BLaER1 (cell line): ENCODE results near the gene PUS3.
A peak's percentile ranks its signal among the peaks of the same experiment; 100 is the strongest.

ENCODE experiments used
- H3K27ac ChIP-seq: shearing (Covaris generic); formaldehyde crosslinking; 2 replicates; pipeline ENCODE4 v1.8.1; 2022
- H3K27me3 ChIP-seq: shearing (Covaris generic); formaldehyde crosslinking; 2 replicates; pipeline ENCODE4 v1.8.1; 2022
- H3K36me3 ChIP-seq: shearing (Covaris generic); formaldehyde crosslinking; 2 replicates; pipeline ENCODE4 v1.8.1; 2022
- H3K4me1 ChIP-seq: shearing (Covaris generic); formaldehyde crosslinking; 2 replicates; pipeline ENCODE4 v1.8.1; 2022
- H3K4me2 ChIP-seq: shearing (Covaris generic); formaldehyde crosslinking; 2 replicates; pipeline ENCODE4 v1.8.1; 2022
- H3K4me3 ChIP-seq: shearing (Covaris generic); formaldehyde crosslinking; 2 replicates; pipeline ENCODE4 v1.8.1; 2022
- H3K9ac ChIP-seq: shearing (Covaris generic); formaldehyde crosslinking; 2 replicates; pipeline ENCODE4 v1.8.1; 2022
- H3K9me3 ChIP-seq: shearing (Covaris generic); formaldehyde crosslinking; 2 replicates; pipeline ENCODE4 v1.8.1; 2022
- H4K20me1 ChIP-seq: shearing (Covaris generic); formaldehyde crosslinking; 2 replicates; pipeline ENCODE4 v1.8.1; 2022
- Cebpa-rat ChIP-seq: shearing (Covaris generic); IDR thresholded peaks from 2 replicates; pipeline ENCODE4 v1.8.1; 2022

Gene PUS3

GRCh38 chr11:125902277-125902926 lies 604 bp downstream of the PUS3 start:
- Histone ChIP-seq H3K36me3 (peaks cover 43% of the 10 kb centered on the region), H3K9ac (peak overlapping the region; percentile 79), H3K4me3 (peak overlapping the region; percentile 68), H3K27me3 (no peaks in the 10 kb centered on the region), H4K20me1 (peaks cover 37% of the 10 kb centered on the region), H3K4me2 (peak overlapping the region; percentile 75), H3K27ac (peak overlapping the region; percentile 31; the same call in 1 of the 2 replicates), H3K4me1 (peaks cover 3% of the 10 kb centered on the region; the same call in 1 of the 2 replicates), H3K9me3 (no peaks in the 10 kb centered on the region; the same call in 1 of the 2 replicates)
- TF ChIP-seq Cebpa-rat = no peak

DNA sequence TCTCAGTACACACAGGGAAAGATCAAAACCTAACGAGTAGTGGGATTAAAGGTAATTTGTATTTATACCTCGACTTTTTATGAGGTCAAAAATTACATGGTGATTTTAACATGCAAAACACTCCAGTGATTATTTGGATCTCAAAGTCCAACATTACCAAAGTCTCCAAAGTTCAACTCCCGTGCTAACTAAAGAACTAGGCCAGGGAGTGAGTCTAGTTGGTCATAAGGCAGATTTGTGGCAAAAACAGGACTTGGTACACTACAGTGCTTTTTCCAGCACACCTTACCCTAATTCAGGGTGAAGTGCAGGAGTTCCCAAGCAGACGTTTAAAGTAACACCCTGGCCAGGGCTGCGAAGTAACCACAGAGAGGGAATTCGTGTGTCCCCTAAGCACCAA lies 1.1 kb downstream of the PUS3 start:
- no peak overlapping the region for H3K4me3 ChIP-seq

DNA sequence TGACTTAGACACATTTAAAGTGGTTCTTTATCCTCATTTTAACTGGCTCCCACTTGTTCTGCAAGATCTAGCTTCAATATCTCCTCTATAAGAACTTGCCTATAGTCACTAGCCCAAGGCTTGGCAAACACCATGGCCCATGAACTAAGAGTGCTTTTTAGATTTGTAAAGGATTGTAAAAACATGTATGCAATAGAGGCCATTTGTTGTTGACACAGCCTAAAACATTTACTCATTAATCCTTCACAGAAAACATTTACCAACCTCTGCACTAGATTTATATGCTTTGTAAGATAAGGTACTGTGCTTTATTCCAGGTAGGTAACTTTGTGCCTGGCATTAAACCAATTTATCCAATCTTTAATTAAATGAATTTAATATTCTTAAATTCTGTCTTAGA lies 10.0 kb downstream of the PUS3 start:
- no peak for TF ChIP-seq Cebpa-rat
- no peak overlapping the region for H3K9ac ChIP-seq
- peaks cover 88% of the 10 kb centered on the region for H4K20me1 ChIP-seq
- peaks cover 28% of the 10 kb centered on the region for H3K4me1 ChIP-seq
- H3K36me3 ChIP-seq = peaks cover 60% of the 10 kb centered on the region
- no peaks in the 10 kb centered on the region for H3K9me3 ChIP-seq
- H3K27me3 ChIP-seq = no peaks in the 10 kb centered on the region
- H3K27ac ChIP-seq = no peak overlapping the region
- H3K4me2 ChIP-seq = no peak overlapping the region
- no peak overlapping the region for H3K4me3 ChIP-seq

More for the DNA sequence above, 1.1 kb downstream of the PUS3 start:
- peaks cover 43% of the 10 kb centered on the region for H3K36me3 ChIP-seq
- no peak overlapping the region for H3K9ac ChIP-seq
- TF ChIP-seq Cebpa-rat = no peak
- peak overlapping the region; percentile 26; the same call in 1 of the 2 replicates for H3K4me2 ChIP-seq
- no peaks in the 10 kb centered on the region; the same call in 1 of the 2 replicates for H3K9me3 ChIP-seq
- H3K27me3 ChIP-seq = no peaks in the 10 kb centered on the region
- peaks cover 41% of the 10 kb centered on the region for H4K20me1 ChIP-seq
- peaks cover 3% of the 10 kb centered on the region; the same call in 1 of the 2 replicates for H3K4me1 ChIP-seq
- no peak overlapping the region for H3K27ac ChIP-seq

DNA sequence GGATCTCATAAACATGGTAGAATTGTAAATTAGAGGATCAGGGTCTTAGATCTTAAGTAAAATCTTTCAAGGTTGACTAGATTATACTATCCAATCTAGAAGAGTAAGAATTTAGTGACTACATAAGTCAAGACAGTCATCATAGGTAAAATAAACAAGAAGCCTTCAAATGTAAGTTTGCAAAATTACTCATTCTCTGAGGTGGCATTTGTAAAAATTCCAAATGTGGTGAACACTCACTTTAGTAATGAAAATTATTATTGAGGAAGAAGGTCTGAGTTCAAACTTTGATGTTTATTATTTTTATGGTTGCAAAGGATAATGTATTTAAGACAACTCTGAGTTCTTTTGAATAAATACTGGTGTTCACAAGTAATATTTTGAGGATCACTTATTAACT lies 10.9 kb downstream of the PUS3 start:
- H3K9ac ChIP-seq = no peak overlapping the region
- H3K36me3 ChIP-seq = peaks cover 55% of the 10 kb centered on the region
- H3K27ac ChIP-seq = no peak overlapping the region
- no peaks in the 10 kb centered on the region for H3K27me3 ChIP-seq
- no peak overlapping the region for H3K4me2 ChIP-seq
- peaks cover 28% of the 10 kb centered on the region for H3K4me1 ChIP-seq
- H3K9me3 ChIP-seq = no peaks in the 10 kb centered on the region
- TF ChIP-seq Cebpa-rat = no peak
- H3K4me3 ChIP-seq = no peak overlapping the region
- peaks cover 79% of the 10 kb centered on the region for H4K20me1 ChIP-seq

- Histone ChIP-seq H3K4me2 (peak overlapping the region; percentile 36), H3K4me3 (no peak overlapping the region)
These were observed 12.4 kb downstream of the PUS3 start for GRCh38 chr11:125890447-125891100.

GRCh38 chr11:125887373-125888324 lies 15.4 kb downstream of the PUS3 start, which contains the start of gene HYLS1:
Gene HYLS1, plus strand, starts transcription at chr11:125887668. Its CDS starts 11,701 bp downstream, at chr11:125899369.
- Histone ChIP-seq H3K4me3 (peak within 1 kb of the TSS; percentile 98), H3K27me3 (no peaks in the 10 kb centered on the region), H4K20me1 (peaks cover 36% of the 10 kb centered on the region), H3K36me3 (peaks cover 20% of the 10 kb centered on the region), H3K4me2 (peak within 1 kb of the TSS; percentile 89), H3K9me3 (peaks cover 14% of the 10 kb centered on the region; the same call in 1 of the 2 replicates), H3K9ac (peak within 1 kb of the TSS; percentile 92), H3K4me1 (peaks cover 38% of the 10 kb centered on the region), H3K27ac (peak within 1 kb of the TSS; percentile 97)
- no peak for TF ChIP-seq Cebpa-rat

More at GRCh38 chr11:125890447-125891100, 12.4 kb downstream of the PUS3 start:
- H3K27me3 ChIP-seq = no peaks in the 10 kb centered on the region
- H4K20me1 ChIP-seq = peaks cover 65% of the 10 kb centered on the region
- peaks cover 10% of the 10 kb centered on the region; the same call in 1 of the 2 replicates for H3K9me3 ChIP-seq
- H3K36me3 ChIP-seq = peaks cover 49% of the 10 kb centered on the region
- H3K9ac ChIP-seq = no peak overlapping the region
- H3K27ac ChIP-seq = no peak overlapping the region
- H3K4me1 ChIP-seq = peaks cover 38% of the 10 kb centered on the region
- TF ChIP-seq Cebpa-rat = no peak

GRCh38 chr11:125886997-125887372 lies 16.0 kb downstream of the PUS3 start:
- Histone ChIP-seq H4K20me1 (peaks cover 29% of the 10 kb centered on the region), H3K27me3 (no peaks in the 10 kb centered on the region), H3K9ac (peak overlapping the region; percentile 92), H3K4me1 (peaks cover 38% of the 10 kb centered on the region), H3K4me3 (peak overlapping the region; percentile 98), H3K27ac (peak overlapping the region; percentile 97), H3K36me3 (peaks cover 13% of the 10 kb centered on the region; the same call in 1 of the 2 replicates), H3K4me2 (peak overlapping the region; percentile 89), H3K9me3 (peaks cover 14% of the 10 kb centered on the region; the same call in 1 of the 2 replicates)
- TF ChIP-seq Cebpa-rat = no peak

GRCh38 chr11:125883375-125883774 lies 19.6 kb downstream of the PUS3 start:
- Histone ChIP-seq H3K4me3 (no peak overlapping the region), H3K9me3 (peaks cover 14% of the 10 kb centered on the region; the same call in 1 of the 2 replicates), H3K4me2 (no peak overlapping the region), H3K27ac (no peak overlapping the region), H3K27me3 (no peaks in the 10 kb centered on the region), H4K20me1 (no peaks in the 10 kb centered on the region), H3K4me1 (peaks cover 12% of the 10 kb centered on the region), H3K9ac (no peak overlapping the region), H3K36me3 (no peaks in the 10 kb centered on the region)
- TF ChIP-seq Cebpa-rat = no peak

GRCh38 chr11:125881291-125881690 lies 21.7 kb downstream of the PUS3 start:
- Histone ChIP-seq H4K20me1 (no peaks in the 10 kb centered on the region), H3K9me3 (peaks cover 10% of the 10 kb centered on the region; the same call in 1 of the 2 replicates), H3K4me3 (no peak overlapping the region), H3K36me3 (no peaks in the 10 kb centered on the region), H3K9ac (no peak overlapping the region), H3K27me3 (no peaks in the 10 kb centered on the region), H3K4me1 (peaks cover 2% of the 10 kb centered on the region; the same call in 1 of the 2 replicates), H3K27ac (no peak overlapping the region), H3K4me2 (no peak overlapping the region)
- no peak for TF ChIP-seq Cebpa-rat
